Small intestine (tissue), 7 donors: ENCODE results near the gene RFX4. TPM values are rescaled to one million over a fixed set of nuclear protein-coding genes. Genes with fewer than 3 reads are reported as not detected.

Source experiments
- DNase-seq, 2 donors: peaks; one replicate each; pipeline versions ENCODE4 v3.0.0 to v3.0.0-alpha.2; 2013
- FAIRE-seq: peaks from 2 replicates; lab custom pipeline; 2012; peaks lifted over from hg19 to GRCh38; lab: Jason Lieb, UNC
- H3K27ac ChIP-seq, 3 donors: one replicate each; pipeline ENCODE4 v1.5.1; 2013; ENCODE audit warnings: low read length in 2 of 3, mild to moderate bottlenecking in 2 of 3, control low read depth in 1 of 3, inconsistent platforms in 1 of 3, low read depth in 1 of 3, moderate library complexity in 1 of 3
- H3K27me3 ChIP-seq, 3 donors: one replicate each; pipeline ENCODE4 v1.6.1; 2013; ENCODE audit warnings: low read length in 3 of 3, inconsistent platforms in 1 of 3; ENCODE audit not compliant: control insufficient read depth in 3 of 3, insufficient read depth in 3 of 3
- H3K36me3 ChIP-seq, 3 donors: one replicate each; pipeline ENCODE4 v1.6.1; 2013; ENCODE audit warnings: low read length in 3 of 3, inconsistent platforms in 1 of 3, low read depth in 1 of 3, mild to moderate bottlenecking in 1 of 3, moderate library complexity in 1 of 3; ENCODE audit not compliant: control insufficient read depth in 3 of 3, insufficient read depth in 2 of 3
- H3K4me1 ChIP-seq, 3 donors: one replicate each; pipeline ENCODE4 v1.6.1; 2013; ENCODE audit warnings: low read length in 2 of 3, inconsistent platforms in 1 of 3, low read depth in 1 of 3, mild to moderate bottlenecking in 1 of 3, moderate library complexity in 1 of 3; ENCODE audit not compliant: control insufficient read depth in 3 of 3, insufficient read depth in 2 of 3
- H3K4me3 ChIP-seq, 3 donors: one replicate each; pipeline ENCODE4 v1.5.1; 2013; ENCODE audit warnings: low read length in 3 of 3, control low read depth in 1 of 3, inconsistent platforms in 1 of 3, low read depth in 1 of 3, mild to moderate bottlenecking in 1 of 3, moderate library complexity in 1 of 3
- H3K9me3 ChIP-seq, 2 donors: one replicate each; pipeline ENCODE4 v1.6.1; 2013; ENCODE audit warnings: low read depth in 1 of 2, low read length in 1 of 2; ENCODE audit not compliant: control insufficient read depth in 2 of 2, insufficient read depth in 1 of 2
- WGBS, 3 donors: extraction: QIAGEN DNeasy Blood & Tissue Kit; methylation state at CpG; one replicate each; pipeline ENCODE4 v1.1.7; 2013; 5-methylcytosine and 5-hydroxymethylcytosine counted together
- polyA plus RNA-seq, 4 donors: library from polyadenylated mRNA; stranded (reverse) in 3 of 4; unstranded in 1 of 4; fragments of 200-250 nt in 3 of 4; fragments of 120-200 nt in 1 of 4; gene quantifications; one replicate each; pipeline versions ENCODE4 v1.2.1 to v1.2.3, GENCODE V29; 2013
- donor health status: healthy with polysubstance abuse.
- donor health status: control.
- donor health status: control.
- donor health status: Bipolar disorder and iron deficiency.
- donor health status: healthy.

Gene RFX4
- polyA plus RNA-seq, 4 donors: 0.03 to 0.09 TPM; not detected in 2

GRCh38 chr12:106739815-106740530, 157.2 kb downstream of the RFX4 start:
- DNase-seq: peak in 1 of 2 donors; percentile 34
- H3K36me3 ChIP-seq: no peaks in the 10 kb centered on the region
- 42 to 55% (median 52%) methylated on average over 10 of the region's 10 CpGs for WGBS, 3 donors
- peaks cover 0 to 4% (median 0%) of the 10 kb centered on the region in 3 donors for H3K4me1 ChIP-seq
- H3K4me3 ChIP-seq: no peak overlapping the region
- H3K27ac ChIP-seq: peak overlapping the region in 1 of 3 donors; percentile 52
- H3K9me3 ChIP-seq: no peaks in the 10 kb centered on the region
- H3K27me3 ChIP-seq: peaks cover 0 to 7% (median 0%) of the 10 kb centered on the region in 3 donors
- no peak for FAIRE-seq

- no peak for DNase-seq
- H3K27ac ChIP-seq: no peak overlapping the region
- peaks cover 0 to 7% (median 0%) of the 10 kb centered on the region in 3 donors for H3K27me3 ChIP-seq
- H3K4me3 ChIP-seq: no peak overlapping the region
- H3K9me3 ChIP-seq: no peaks in the 10 kb centered on the region
- H3K36me3 ChIP-seq: no peaks in the 10 kb centered on the region
- 70 to 89% (median 88%) methylated on average over 5 of the region's 5 CpGs for WGBS, 3 donors
- FAIRE-seq: no peak
- peaks cover 0 to 4% (median 0%) of the 10 kb centered on the region in 3 donors for H3K4me1 ChIP-seq
Observed at GRCh38 chr12:106740818-106741217, 158.0 kb downstream of the RFX4 start.

- 88 to 94% (median 90%) methylated on average over 2 of the region's 2 CpGs for WGBS, 3 donors
- no peak for FAIRE-seq
Observed at GRCh38 chr12:106741247-106741646, 158.4 kb downstream of the RFX4 start.

GRCh38 chr12:106743270-106743988, 160.6 kb downstream of the RFX4 start:
- FAIRE-seq (no peak), DNase-seq (no peak)
- 65 to 71% (median 71%) methylated on average over 8 of the region's 8 CpGs for WGBS, 3 donors

More at GRCh38 chr12:106741247-106741646, 158.4 kb downstream of the RFX4 start:
- no peak overlapping the region for H3K4me3 ChIP-seq
- H3K27me3 ChIP-seq: peaks cover 0 to 7% (median 0%) of the 10 kb centered on the region in 3 donors
- no peak for DNase-seq
- H3K9me3 ChIP-seq: no peaks in the 10 kb centered on the region
- peaks cover 0 to 4% (median 0%) of the 10 kb centered on the region in 3 donors for H3K4me1 ChIP-seq
- H3K27ac ChIP-seq: no peak overlapping the region
- no peaks in the 10 kb centered on the region for H3K36me3 ChIP-seq

GRCh38 chr12:106744600-106744999, 161.8 kb downstream of the RFX4 start:
- WGBS, 3 donors: 52 to 79% (median 64%) methylated on average over 6 of the region's 6 CpGs
- no peak for FAIRE-seq

More at GRCh38 chr12:106743270-106743988, 160.6 kb downstream of the RFX4 start:
- Histone ChIP-seq H3K9me3 (no peaks in the 10 kb centered on the region), H3K4me3 (no peak overlapping the region), H3K36me3 (no peaks in the 10 kb centered on the region), H3K27ac (no peak overlapping the region), H3K27me3 (peaks cover 0 to 7% (median 0%) of the 10 kb centered on the region in 3 donors), H3K4me1 (peaks cover 0 to 4% (median 0%) of the 10 kb centered on the region in 3 donors)

GRCh38 chr12:106745181-106745745, 162.5 kb downstream of the RFX4 start:
- no peak overlapping the region for H3K27ac ChIP-seq
- H3K4me3 ChIP-seq: no peak overlapping the region
- 78 to 87% (median 85%) methylated on average over 4 of the region's 4 CpGs for WGBS, 3 donors

More at GRCh38 chr12:106744600-106744999, 161.8 kb downstream of the RFX4 start:
- H3K4me3 ChIP-seq: no peak overlapping the region
- H3K27ac ChIP-seq: no peak overlapping the region
- H3K4me1 ChIP-seq: peaks cover 0 to 2% (median 0%) of the 10 kb centered on the region in 3 donors
- no peaks in the 10 kb centered on the region for H3K36me3 ChIP-seq
- no peaks in the 10 kb centered on the region for H3K9me3 ChIP-seq
- no peak for DNase-seq
- H3K27me3 ChIP-seq: peaks cover 0 to 7% (median 0%) of the 10 kb centered on the region in 3 donors

GRCh38 chr12:106747973-106748436, 165.2 kb downstream of the RFX4 start:
- FAIRE-seq: no peak
- Histone ChIP-seq H3K36me3 (no peaks in the 10 kb centered on the region), H3K27me3 (peaks cover 0 to 7% (median 0%) of the 10 kb centered on the region in 3 donors), H3K9me3 (peaks cover 0 to 6% of the 10 kb centered on the region in 2 donors), H3K4me1 (no peaks in the 10 kb centered on the region), H3K4me3 (no peak overlapping the region), H3K27ac (no peak overlapping the region)
- no peak for DNase-seq
- WGBS, 3 donors: 77 to 90% (median 80%) methylated on average over 3 of the region's 3 CpGs

More at GRCh38 chr12:106745181-106745745, 162.5 kb downstream of the RFX4 start:
- FAIRE-seq: no peak
- Histone ChIP-seq H3K36me3 (no peaks in the 10 kb centered on the region), H3K27me3 (peaks cover 0 to 7% (median 0%) of the 10 kb centered on the region in 3 donors), H3K9me3 (no peaks in the 10 kb centered on the region), H3K4me1 (no peaks in the 10 kb centered on the region)
- DNase-seq: no peak

- Histone ChIP-seq H3K27me3 (no peaks in the 10 kb centered on the region), H3K9me3 (peaks cover 0 to 6% of the 10 kb centered on the region in 2 donors), H3K4me1 (no peaks in the 10 kb centered on the region), H3K27ac (no peak overlapping the region), H3K4me3 (no peak overlapping the region), H3K36me3 (no peaks in the 10 kb centered on the region)
- FAIRE-seq (no peak), DNase-seq (no peak)
- 71 to 91% (median 82%) methylated on average over 3 of the region's 3 CpGs for WGBS, 3 donors
Observed at GRCh38 chr12:106750524-106750923, 167.7 kb downstream of the RFX4 start.
